Mesendoderm (in vitro differentiated cells): Measurements from ENCODE around the gene NDST3.
A peak's percentile ranks its signal among the peaks of the same experiment; 100 is the strongest.

Source experiments
- DNase-seq: peaks from one replicate; pipeline ENCODE4 v3.0.0; 2013
- H2AK5ac ChIP-seq: 2 replicates; pipeline ENCODE4 v1.6.1; 2013; ENCODE audit warnings: low read length, inconsistent platforms
- H2BK120ac ChIP-seq: 2 replicates; pipeline ENCODE4 v1.6.1; 2013; ENCODE audit warnings: low read depth, mild to moderate bottlenecking, low read length, moderate library complexity, mixed read lengths
- H2BK15ac ChIP-seq: replicated peaks from 2 replicates; pipeline ENCODE4 v1.6.1; 2013; ENCODE audit warnings: low read depth, mild to moderate bottlenecking, moderate library complexity
- H2BK5ac ChIP-seq: 2 replicates; pipeline ENCODE4 v1.6.1; 2013; ENCODE audit warnings: low read length, inconsistent platforms
- H3K18ac ChIP-seq: 2 replicates; pipeline ENCODE4 v1.6.1; 2013; ENCODE audit warnings: mild to moderate bottlenecking, low read length, mixed read lengths
- H3K23ac ChIP-seq: one replicate; pipeline ENCODE4 v1.6.1; 2013; ENCODE audit warnings: low read length
- H3K27ac ChIP-seq: 2 replicates; pipeline ENCODE4 v1.5.1; 2013; ENCODE audit warnings: low read depth, mild to moderate bottlenecking, inconsistent platforms, low read length, moderate library complexity
- H3K27me3 ChIP-seq: 2 replicates; pipeline ENCODE4 v1.6.1; 2013; ENCODE audit warnings: low read length, control low read depth, mild to moderate bottlenecking, inconsistent platforms; ENCODE audit not compliant: insufficient read depth, poor library complexity
- H3K36me3 ChIP-seq: 2 replicates; pipeline ENCODE4 v1.6.1; 2013; ENCODE audit warnings: low read length, inconsistent platforms; ENCODE audit not compliant: control insufficient read depth, insufficient read depth
- H3K4ac ChIP-seq: one replicate; pipeline ENCODE4 v1.6.1; 2013; ENCODE audit warnings: low read depth, mild to moderate bottlenecking, low read length, moderate library complexity
- H3K4me1 ChIP-seq: 2 replicates; pipeline ENCODE4 v1.6.1; 2013; ENCODE audit warnings: low read depth, low read length, inconsistent platforms; ENCODE audit not compliant: control insufficient read depth
- H3K4me2 ChIP-seq: 2 replicates; pipeline ENCODE4 v1.6.1; 2013; ENCODE audit warnings: low read length
- H3K4me3 ChIP-seq: 2 replicates; pipeline ENCODE4 v1.5.1; 2013; ENCODE audit warnings: mild to moderate bottlenecking, low read length
- H3K56ac ChIP-seq: one replicate; pipeline ENCODE4 v1.6.1; 2013; ENCODE audit warnings: low read length
- H3K79me1 ChIP-seq: 2 replicates; pipeline ENCODE4 v1.6.1; 2013; ENCODE audit warnings: low read length, inconsistent platforms
- H3K79me2 ChIP-seq: 2 replicates; pipeline ENCODE4 v1.6.1; 2013; ENCODE audit warnings: mild to moderate bottlenecking, low read length; ENCODE audit not compliant: control insufficient read depth, insufficient read depth
- H3K9ac ChIP-seq: 2 replicates; pipeline ENCODE4 v1.6.1; 2013; ENCODE audit warnings: low read length, inconsistent platforms
- H4K5ac ChIP-seq: one replicate; pipeline ENCODE4 v1.6.1; 2013; ENCODE audit warnings: low read length
- H4K8ac ChIP-seq: one replicate; pipeline ENCODE4 v1.6.1; 2013; ENCODE audit warnings: low read depth, mild to moderate bottlenecking, control low read depth, low read length, moderate library complexity
- WGBS: extraction: QIAGEN DNeasy Blood & Tissue Kit; methylation state at CpG from one replicate; pipeline ENCODE4 v1.1.7; 2013; ENCODE audit warnings: low lambda C conversion rate, missing lambda C conversion rate; ENCODE audit not compliant: insufficient coverage; ENCODE audit errors: extremely low coverage; 5-methylcytosine and 5-hydroxymethylcytosine counted together

NDST3 gene

GRCh38 chr4:118139241-118139640 lies 105.0 kb downstream of the NDST3 start:
- H3K27ac ChIP-seq: no peak overlapping the region
- H2BK5ac ChIP-seq: no peak overlapping the region
- H3K18ac ChIP-seq: no peak overlapping the region
- H3K56ac ChIP-seq: no peak overlapping the region
- H3K79me2 ChIP-seq: no peaks in the 10 kb centered on the region
- H4K5ac ChIP-seq: no peak overlapping the region
- no peak overlapping the region for H2BK15ac ChIP-seq
- H3K4me1 ChIP-seq: no peaks in the 10 kb centered on the region
- H2BK120ac ChIP-seq: no peak overlapping the region
- DNase-seq: no peak
- H3K4me2 ChIP-seq: no peak overlapping the region
- no peak overlapping the region for H3K4ac ChIP-seq
- no peaks in the 10 kb centered on the region for H3K27me3 ChIP-seq
- no peak overlapping the region for H3K4me3 ChIP-seq
- H2AK5ac ChIP-seq: no peak overlapping the region
- H3K23ac ChIP-seq: no peak overlapping the region
- no peaks in the 10 kb centered on the region for H3K79me1 ChIP-seq
- H3K36me3 ChIP-seq: no peaks in the 10 kb centered on the region
- no peak overlapping the region for H4K8ac ChIP-seq
- WGBS: no CpG with 5 or more reads among the region's 1 CpG
- H3K9ac ChIP-seq: no peak overlapping the region

- H2BK120ac ChIP-seq: no peak overlapping the region
- H3K4me3 ChIP-seq: no peak overlapping the region
- no peaks in the 10 kb centered on the region for H3K36me3 ChIP-seq
- no peaks in the 10 kb centered on the region for H3K27me3 ChIP-seq
- H3K27ac ChIP-seq: no peak overlapping the region
- H2BK5ac ChIP-seq: no peak overlapping the region
- H4K8ac ChIP-seq: no peak overlapping the region
- no peaks in the 10 kb centered on the region for H3K4me1 ChIP-seq
- no CpG with 5 or more reads among the region's 4 CpGs for WGBS
- no peak overlapping the region for H3K4ac ChIP-seq
- H3K18ac ChIP-seq: no peak overlapping the region
- H3K79me1 ChIP-seq: no peaks in the 10 kb centered on the region
- H3K79me2 ChIP-seq: no peaks in the 10 kb centered on the region
- no peak overlapping the region for H3K23ac ChIP-seq
- peak; percentile 21 for DNase-seq
- H3K56ac ChIP-seq: no peak overlapping the region
- no peak overlapping the region for H3K4me2 ChIP-seq
- no peak overlapping the region for H3K9ac ChIP-seq
- no peak overlapping the region for H4K5ac ChIP-seq
- no peak overlapping the region for H2AK5ac ChIP-seq
- no peak overlapping the region for H2BK15ac ChIP-seq
These were observed 107.0 kb downstream of the NDST3 start for GRCh38 chr4:118141240-118141639.

- Histone ChIP-seq H3K18ac (no peak overlapping the region), H2BK5ac (no peak overlapping the region), H4K5ac (no peak overlapping the region), H3K4me1 (no peaks in the 10 kb centered on the region), H3K79me1 (no peaks in the 10 kb centered on the region), H2AK5ac (no peak overlapping the region), H3K4me3 (no peak overlapping the region), H2BK15ac (no peak overlapping the region), H3K27me3 (no peaks in the 10 kb centered on the region), H3K9ac (no peak overlapping the region), H3K56ac (no peak overlapping the region), H3K4me2 (no peak overlapping the region), H3K23ac (no peak overlapping the region), H3K79me2 (no peaks in the 10 kb centered on the region), H3K36me3 (no peaks in the 10 kb centered on the region), H4K8ac (no peak overlapping the region), H3K27ac (no peak overlapping the region), H2BK120ac (no peak overlapping the region), H3K4ac (no peak overlapping the region)
- WGBS: no CpG with 5 or more reads among the region's 5 CpGs
- no peak for DNase-seq
These were observed 120.4 kb downstream of the NDST3 start for GRCh38 chr4:118154649-118155048.

- no peak overlapping the region for H2BK120ac ChIP-seq
- H2BK5ac ChIP-seq: no peak overlapping the region
- no peak overlapping the region for H4K5ac ChIP-seq
- H3K36me3 ChIP-seq: no peaks in the 10 kb centered on the region
- no peak overlapping the region for H3K56ac ChIP-seq
- H3K27me3 ChIP-seq: no peaks in the 10 kb centered on the region
- no peaks in the 10 kb centered on the region for H3K79me1 ChIP-seq
- no peak overlapping the region for H3K9ac ChIP-seq
- no peak for DNase-seq
- H3K4me3 ChIP-seq: no peak overlapping the region
- no peak overlapping the region for H2AK5ac ChIP-seq
- H3K23ac ChIP-seq: no peak overlapping the region
- H2BK15ac ChIP-seq: no peak overlapping the region
- no peak overlapping the region for H3K27ac ChIP-seq
- H3K79me2 ChIP-seq: no peaks in the 10 kb centered on the region
- no peaks in the 10 kb centered on the region for H3K4me1 ChIP-seq
- no peak overlapping the region for H3K18ac ChIP-seq
- H4K8ac ChIP-seq: no peak overlapping the region
- H3K4ac ChIP-seq: no peak overlapping the region
- H3K4me2 ChIP-seq: no peak overlapping the region
These were observed 121.2 kb downstream of the NDST3 start for GRCh38 chr4:118155516-118155915.

- WGBS: no CpG with 5 or more reads among the region's 2 CpGs
- Histone ChIP-seq H2BK120ac (no peak overlapping the region), H3K27me3 (no peaks in the 10 kb centered on the region), H3K18ac (no peak overlapping the region), H3K9ac (no peak overlapping the region), H3K27ac (no peak overlapping the region), H2AK5ac (no peak overlapping the region), H2BK15ac (no peak overlapping the region), H2BK5ac (no peak overlapping the region), H3K79me1 (no peaks in the 10 kb centered on the region), H3K79me2 (no peaks in the 10 kb centered on the region), H3K56ac (no peak overlapping the region), H4K8ac (no peak overlapping the region), H3K23ac (no peak overlapping the region), H3K4ac (no peak overlapping the region), H4K5ac (no peak overlapping the region), H3K36me3 (no peaks in the 10 kb centered on the region), H3K4me1 (no peaks in the 10 kb centered on the region), H3K4me2 (no peak overlapping the region), H3K4me3 (no peak overlapping the region)
- no peak for DNase-seq
These were observed 124.6 kb downstream of the NDST3 start for GRCh38 chr4:118158763-118159375.

GRCh38 chr4:118167306-118167705 lies 133.0 kb downstream of the NDST3 start:
- Histone ChIP-seq H3K23ac (no peak overlapping the region), H3K4ac (no peak overlapping the region), H2BK5ac (no peak overlapping the region), H3K79me2 (no peaks in the 10 kb centered on the region), H3K4me3 (no peak overlapping the region), H3K27ac (no peak overlapping the region), H2BK15ac (no peak overlapping the region), H3K9ac (no peak overlapping the region), H3K4me1 (no peaks in the 10 kb centered on the region), H4K8ac (no peak overlapping the region), H4K5ac (no peak overlapping the region), H3K18ac (no peak overlapping the region), H3K56ac (no peak overlapping the region), H2AK5ac (no peak overlapping the region), H3K36me3 (no peaks in the 10 kb centered on the region), H3K4me2 (no peak overlapping the region), H2BK120ac (no peak overlapping the region), H3K79me1 (no peaks in the 10 kb centered on the region), H3K27me3 (no peaks in the 10 kb centered on the region)
- WGBS: no CpG with 5 or more reads among the region's 1 CpG
- DNase-seq: no peak
